Fibroblast of lung (primary cell): ENCODE measurements around the gene LMF2. TPM values are rescaled to one million over a fixed set of nuclear protein-coding genes. Genes with fewer than 3 reads are reported as not detected.
"Not testable (repeated sequence)": the region's sequence is repeated elsewhere in the genome, so short reads cannot be mapped to it uniquely, and the experiment has no call there.

Experiments
- DNase-seq, 2 donors: peaks; one replicate each; pipeline versions ENCODE4 v3.0.0 to v3.0.0-alpha.2; 2010; ENCODE audit warnings: low read depth in 2 of 2
- H2AFZ ChIP-seq: 2 replicates; pipeline ENCODE4 v1.5.1; 2012; ENCODE audit warnings: low read length, control low read depth, inconsistent platforms
- H3K27ac ChIP-seq: 2 replicates; pipeline ENCODE4 v1.5.1; 2011; ENCODE audit warnings: low read length, control low read depth; ENCODE audit not compliant: insufficient read depth
- H3K27me3 ChIP-seq: 2 replicates; pipeline ENCODE4 v1.5.1; 2011; ENCODE audit warnings: mild to moderate bottlenecking, low read length; ENCODE audit not compliant: control insufficient read depth, insufficient read depth
- H3K36me3 ChIP-seq: 2 replicates; pipeline ENCODE4 v1.5.1; 2011; ENCODE audit warnings: low read length; ENCODE audit not compliant: control insufficient read depth, insufficient read depth
- H3K4me1 ChIP-seq: 2 replicates; pipeline ENCODE4 v1.5.1; 2011; ENCODE audit warnings: low read length; ENCODE audit not compliant: control insufficient read depth, insufficient read depth; ENCODE audit errors: extremely low read depth
- H3K4me2 ChIP-seq: 2 replicates; pipeline ENCODE4 v1.5.1; 2011; ENCODE audit warnings: low read length, control low read depth; ENCODE audit not compliant: insufficient read depth; ENCODE audit errors: extremely low read depth
- H3K4me3 ChIP-seq, 4 experiments: fragments of 200-600 bp in 1 of 4; sonication (generic) in 1 of 4; replicated peaks in 1 of 4; 2 replicates each; pipeline ENCODE4 v1.5.1; 2011 to 2016; ENCODE audit warnings: low read length in 4 of 4, low read depth in 3 of 4, mild to moderate bottlenecking in 3 of 4, control low read depth in 2 of 4, inconsistent platforms in 1 of 4, mixed read lengths in 1 of 4; ENCODE audit not compliant: insufficient read depth in 1 of 4; ENCODE audit errors: control extremely low read depth in 1 of 4
- H3K79me2 ChIP-seq: 2 replicates; pipeline ENCODE4 v1.5.1; 2012; ENCODE audit warnings: mild to moderate bottlenecking, low read length, inconsistent platforms; ENCODE audit not compliant: control insufficient read depth, insufficient read depth
- H3K9ac ChIP-seq: 2 replicates; pipeline ENCODE4 v1.5.1; 2011; ENCODE audit warnings: mild to moderate bottlenecking, low read length, control low read depth; ENCODE audit not compliant: insufficient read depth
- H3K9me3 ChIP-seq: 2 replicates; pipeline ENCODE4 v1.5.1; 2012; ENCODE audit warnings: low read depth, low read length; ENCODE audit not compliant: control insufficient read depth, insufficient read depth
- H4K20me1 ChIP-seq: 2 replicates; pipeline ENCODE4 v1.5.1; 2011; ENCODE audit warnings: low read length; ENCODE audit not compliant: control insufficient read depth, insufficient read depth; ENCODE audit errors: extremely low read depth
- EZH2 ChIP-seq: IDR thresholded peaks from 2 replicates; pipeline ENCODE4 v1.5.1; 2012; ENCODE audit warnings: low read length, control low read depth, mild to moderate bottlenecking; ENCODE audit errors: missing control alignments
- polyA plus RNA-seq, 2 donors: library from polyadenylated mRNA; depleted of rRNA in 1 of 2; stranded (reverse) in 1 of 2; unstranded in 1 of 2; fragments of >200 nt; gene quantifications; 2 replicates each; pipeline ENCODE4 v1.2.1, GENCODE V29; 2011 to 2012; ENCODE audit warnings: missing spikeins in 1 of 2
- total RNA-seq: library from RNA; depleted of rRNA; stranded (reverse); fragments of >200 nt; gene quantifications from 2 replicates; pipeline ENCODE4 v1.2.1, GENCODE V29; 2014
- TF ChIP-seq, protein P1 (sequence below), 2 donors: IDR thresholded peaks in 1 of 2; conservative IDR thresholded peaks in 1 of 2; 1 replicate in 1 of 2; 2 replicates in 1 of 2; pipeline ENCODE4 v1.5.1; 2011 to 2012; ENCODE audit warnings: low read length in 2 of 2, control low read depth in 1 of 2, inconsistent platforms in 1 of 2, low read depth in 1 of 2, mild to moderate bottlenecking in 1 of 2

LMF2 gene
- total and polyA plus RNA-seq, 2 donors (not counting 1 experiment from before 2014, with no cell fraction given), result 25.8 to 37.8 TPM

DNA sequence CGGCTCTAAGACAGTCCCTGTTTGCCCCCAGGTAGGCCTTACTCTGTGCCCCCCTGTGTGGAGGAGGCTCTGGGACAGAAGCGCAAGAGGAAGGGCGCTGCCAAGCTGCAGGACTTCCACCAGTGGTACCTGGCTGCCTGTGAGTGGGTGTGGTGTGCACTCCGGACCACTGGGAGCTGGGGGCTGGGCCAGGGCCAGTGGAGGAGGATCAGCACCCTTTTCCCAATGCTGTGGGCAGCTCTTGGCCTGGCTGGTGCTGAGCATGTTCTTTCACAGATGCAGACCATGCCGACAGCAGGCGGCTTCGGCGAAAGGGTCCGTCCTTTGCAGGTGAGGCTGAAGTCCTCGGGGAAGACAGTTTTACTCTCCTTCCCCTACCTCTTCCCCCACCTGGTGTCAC is 14.2 kb upstream of the LMF2 start:
- Histone ChIP-seq H3K27ac (no peak overlapping the region), H3K4me2 (no peak overlapping the region), H2AFZ (no peak overlapping the region), H3K4me3 (no peak overlapping the region), H3K36me3 (peaks cover 23% of the 10 kb centered on the region), H3K9me3 (no peaks in the 10 kb centered on the region), H3K9ac (no peak overlapping the region), H3K4me1 (peaks cover 8% of the 10 kb centered on the region), H4K20me1 (no peaks in the 10 kb centered on the region), H3K27me3 (no peaks in the 10 kb centered on the region), H3K79me2 (peaks cover 18% of the 10 kb centered on the region)
- DNase-seq, result no peak
- TF ChIP-seq EZH2, result no peak
- TF ChIP-seq, protein P1, sequence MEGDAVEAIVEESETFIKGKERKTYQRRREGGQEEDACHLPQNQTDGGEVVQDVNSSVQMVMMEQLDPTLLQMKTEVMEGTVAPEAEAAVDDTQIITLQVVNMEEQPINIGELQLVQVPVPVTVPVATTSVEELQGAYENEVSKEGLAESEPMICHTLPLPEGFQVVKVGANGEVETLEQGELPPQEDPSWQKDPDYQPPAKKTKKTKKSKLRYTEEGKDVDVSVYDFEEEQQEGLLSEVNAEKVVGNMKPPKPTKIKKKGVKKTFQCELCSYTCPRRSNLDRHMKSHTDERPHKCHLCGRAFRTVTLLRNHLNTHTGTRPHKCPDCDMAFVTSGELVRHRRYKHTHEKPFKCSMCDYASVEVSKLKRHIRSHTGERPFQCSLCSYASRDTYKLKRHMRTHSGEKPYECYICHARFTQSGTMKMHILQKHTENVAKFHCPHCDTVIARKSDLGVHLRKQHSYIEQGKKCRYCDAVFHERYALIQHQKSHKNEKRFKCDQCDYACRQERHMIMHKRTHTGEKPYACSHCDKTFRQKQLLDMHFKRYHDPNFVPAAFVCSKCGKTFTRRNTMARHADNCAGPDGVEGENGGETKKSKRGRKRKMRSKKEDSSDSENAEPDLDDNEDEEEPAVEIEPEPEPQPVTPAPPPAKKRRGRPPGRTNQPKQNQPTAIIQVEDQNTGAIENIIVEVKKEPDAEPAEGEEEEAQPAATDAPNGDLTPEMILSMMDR (conservative IDR thresholded peaks at IDR 0.05 in 1 of 2, IDR thresholded peaks at IDR 0.05 in 1 of 2; ENCODE audit: low read depth in 1 of 2, low read length in 2 of 2), result no peak

DNA sequence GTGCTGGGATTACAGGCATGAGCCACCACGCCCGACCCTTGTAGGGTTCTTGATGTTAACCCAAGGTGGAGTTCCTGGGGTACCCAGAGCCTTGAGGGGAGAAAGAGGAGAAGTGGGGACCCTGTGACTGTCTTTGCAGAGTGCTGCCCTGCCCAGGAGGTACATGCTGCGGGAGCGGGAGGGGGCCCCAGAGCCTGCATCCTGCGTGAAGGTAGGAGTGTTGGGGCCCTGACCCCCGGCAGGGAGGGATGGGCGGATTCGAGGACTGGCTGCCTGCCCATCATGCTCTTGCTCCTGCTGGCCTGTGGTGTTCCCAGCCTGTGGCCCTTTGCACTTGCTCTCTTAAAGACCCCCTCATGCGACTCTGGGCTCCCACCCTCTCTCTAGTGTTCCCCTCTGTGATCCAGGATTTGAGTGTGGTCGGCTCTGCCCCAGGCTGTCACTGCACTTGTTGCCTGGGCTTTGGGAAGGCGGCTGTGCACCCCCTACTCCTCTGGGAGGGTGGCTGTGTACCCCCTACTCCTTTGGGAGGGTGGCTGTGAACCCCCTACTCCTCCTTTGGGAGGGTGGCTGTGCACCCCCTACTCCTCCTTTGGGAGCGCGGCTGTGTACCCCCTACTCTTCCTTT is 13.4 kb upstream of the LMF2 start:
- Histone ChIP-seq H2AFZ (no peak overlapping the region), H3K4me1 (peaks cover 8% of the 10 kb centered on the region), H3K27ac (no peak overlapping the region), H3K9ac (no peak overlapping the region), H3K27me3 (no peaks in the 10 kb centered on the region), H3K4me2 (no peak overlapping the region), H3K9me3 (no peaks in the 10 kb centered on the region), H3K79me2 (peaks cover 23% of the 10 kb centered on the region), H3K36me3 (peaks cover 23% of the 10 kb centered on the region), H4K20me1 (no peaks in the 10 kb centered on the region), H3K4me3 (no peak overlapping the region)
- DNase-seq, result no peak
- TF ChIP-seq, protein P1 (conservative IDR thresholded peaks at IDR 0.05 in 1 of 2, IDR thresholded peaks at IDR 0.05 in 1 of 2; ENCODE audit: low read depth in 1 of 2, low read length in 2 of 2), result no peak
- no peak for TF ChIP-seq EZH2

DNA sequence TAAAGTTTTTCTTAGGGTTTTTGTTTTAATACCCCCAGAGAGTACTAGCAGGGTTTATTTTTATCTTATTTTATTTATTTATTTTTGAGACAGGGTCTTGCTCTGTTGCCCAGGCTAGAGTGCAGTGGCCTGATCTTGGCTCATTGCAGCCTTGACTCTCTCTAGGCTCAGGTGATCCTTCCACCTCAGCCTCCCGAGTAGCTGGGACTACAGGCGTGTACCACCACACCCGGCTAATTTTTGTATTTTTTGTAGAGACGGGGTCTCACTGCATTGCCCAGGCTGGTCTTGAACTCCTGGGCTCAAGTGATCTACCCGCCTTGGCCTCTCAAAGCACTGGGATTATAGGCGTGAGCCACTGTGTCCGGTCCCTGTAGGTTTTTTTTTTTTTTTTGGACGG is 12.7 kb upstream of the LMF2 start:
- not testable (repeated sequence) for H4K20me1 ChIP-seq, H3K27me3 ChIP-seq, H3K9ac ChIP-seq, H3K4me2 ChIP-seq, H3K9me3 ChIP-seq, H3K4me3 ChIP-seq, H3K27ac ChIP-seq, DNase-seq, H2AFZ ChIP-seq, H3K4me1 ChIP-seq
- H3K79me2 ChIP-seq, result peaks cover 25% of the 10 kb centered on the region
- H3K36me3 ChIP-seq, result peaks cover 23% of the 10 kb centered on the region
